ENCODE data around the gene PSKH1. TPM values are rescaled to one million over a fixed set of nuclear protein-coding genes. Genes with fewer than 3 reads are reported as not detected.
A peak's percentile ranks its signal among the peaks of the same experiment; 100 is the strongest.

The PSKH1 gene
- total RNA-seq, 2 experiments from 2014 or later = 11.4 to 13.3 TPM

GRCh38 chr16:67915831-67916723 is 23.0 kb downstream of the PSKH1 start:
- H3K27ac Mint-ChIP-seq = peak overlapping the region; percentile 48
- ChIA-PET CTCF (no interaction called here), POLR2A (no interaction called here)
- H3K4me1 Mint-ChIP-seq (ENCODE audit: low read depth) = peaks cover 20% of the 10 kb centered on the region
- Histone ChIP-seq H3K4me3 (ENCODE audit: low read length) (no peak overlapping the region), H3K4me1 (ENCODE audit: insufficient read depth, low read length) (peaks cover 11% of the 10 kb centered on the region), H3K36me3 (ENCODE audit: insufficient read depth, low read length) (peaks cover 52% of the 10 kb centered on the region), H3K27me3 (ENCODE audit: control insufficient read depth in 1 of 2, insufficient read depth in 2 of 2, low read length in 2 of 2) (no peaks in the 10 kb centered on the region), H3K27ac (ENCODE audit: low read depth in 1 of 2, low read length in 2 of 2) (no peak overlapping the region), H3K9me3 (ENCODE audit: control insufficient read depth in 1 of 2, insufficient read depth in 1 of 2, low read length in 2 of 2) (no peaks in the 10 kb centered on the region)
- peaks cover 45% of the 10 kb centered on the region for H3K36me3 Mint-ChIP-seq (ENCODE audit: low read depth)
- H3K27me3 Mint-ChIP-seq = no peaks in the 10 kb centered on the region
- no peak overlapping the region for H3K4me3 Mint-ChIP-seq
- H3K9me3 Mint-ChIP-seq = no peaks in the 10 kb centered on the region
- intact Hi-C loops (cut with DNase I, micrococcal nuclease) = loop anchor here in 1 of 2 experiments (10.0 kb wide), 1 partner anchor 181 kb away; no protein-coding TSS in a partner anchor
- DNase-seq = no peak
- TF ChIP-seq CTCF (IDR thresholded peaks at IDR 0.05) = no peak
- no peak for ATAC-seq (ENCODE audit: poor library complexity)

GRCh38 chr16:67917140-67917851 is 24.2 kb downstream of the PSKH1 start:
- no peak overlapping the region for H3K4me3 Mint-ChIP-seq
- no peak overlapping the region for H3K27ac Mint-ChIP-seq
- intact Hi-C loops (cut with DNase I, micrococcal nuclease) = loop anchor here in 1 of 2 experiments (10.0 kb wide), 1 partner anchor 182 kb away; no protein-coding TSS in a partner anchor
- peaks cover 20% of the 10 kb centered on the region for H3K4me1 Mint-ChIP-seq (ENCODE audit: low read depth)
- Histone ChIP-seq H3K4me3 (ENCODE audit: low read length) (no peak overlapping the region), H3K4me1 (ENCODE audit: insufficient read depth, low read length) (peaks cover 11% of the 10 kb centered on the region), H3K27ac (ENCODE audit: low read depth in 1 of 2, low read length in 2 of 2) (no peak overlapping the region), H3K36me3 (ENCODE audit: insufficient read depth, low read length) (peaks cover 44% of the 10 kb centered on the region), H3K27me3 (ENCODE audit: control insufficient read depth in 1 of 2, insufficient read depth in 2 of 2, low read length in 2 of 2) (no peaks in the 10 kb centered on the region), H3K9me3 (ENCODE audit: control insufficient read depth in 1 of 2, insufficient read depth in 1 of 2, low read length in 2 of 2) (no peaks in the 10 kb centered on the region)
- TF ChIP-seq CTCF (IDR thresholded peaks at IDR 0.05) = no peak
- no peaks in the 10 kb centered on the region for H3K9me3 Mint-ChIP-seq
- peaks cover 42% of the 10 kb centered on the region for H3K36me3 Mint-ChIP-seq (ENCODE audit: low read depth)
- no peaks in the 10 kb centered on the region for H3K27me3 Mint-ChIP-seq
- ChIA-PET CTCF (no interaction called here), POLR2A (no interaction called here)
- ATAC-seq (ENCODE audit: poor library complexity) (no peak), DNase-seq (no peak)

- H3K4me1 Mint-ChIP-seq (ENCODE audit: low read depth) = peaks cover 20% of the 10 kb centered on the region
- no peak for ATAC-seq (ENCODE audit: poor library complexity)
- no peak for TF ChIP-seq CTCF (IDR thresholded peaks at IDR 0.05)
- H3K27ac Mint-ChIP-seq = no peak overlapping the region
- no peaks in the 10 kb centered on the region for H3K9me3 ChIP-seq (ENCODE audit: control insufficient read depth in 1 of 2, insufficient read depth in 1 of 2, low read length in 2 of 2)
- no peak overlapping the region for H3K27ac ChIP-seq (ENCODE audit: low read depth in 1 of 2, low read length in 2 of 2)
- H3K4me1 ChIP-seq (ENCODE audit: insufficient read depth, low read length) = peaks cover 11% of the 10 kb centered on the region
- no peak overlapping the region for H3K4me3 ChIP-seq (ENCODE audit: low read length)
- peaks cover 48% of the 10 kb centered on the region for H3K36me3 ChIP-seq (ENCODE audit: insufficient read depth, low read length)
- DNase-seq = peak in 3 of 14 experiments; percentile 22 to 46 (median 28)
- H3K36me3 Mint-ChIP-seq (ENCODE audit: low read depth) = peaks cover 44% of the 10 kb centered on the region
- no peaks in the 10 kb centered on the region for H3K27me3 ChIP-seq (ENCODE audit: control insufficient read depth in 1 of 2, insufficient read depth in 2 of 2, low read length in 2 of 2)
- intact Hi-C loops (cut with DNase I, micrococcal nuclease) = loop anchor here in 1 of 2 experiments (10.0 kb wide), 1 partner anchor 183 kb away; no protein-coding TSS in a partner anchor
- CTCF ChIA-PET = no interaction called here
- no peak overlapping the region for H3K4me3 Mint-ChIP-seq
- POLR2A ChIA-PET = no interaction called here
- no peaks in the 10 kb centered on the region for H3K27me3 Mint-ChIP-seq
- no peaks in the 10 kb centered on the region for H3K9me3 Mint-ChIP-seq
Measured at GRCh38 chr16:67917852-67918236, 24.8 kb downstream of the PSKH1 start.

All from CD4-positive, alpha-beta T cell (primary cell).